ENCODE data around the gene GPR176.

The GPR176 gene

DNA sequence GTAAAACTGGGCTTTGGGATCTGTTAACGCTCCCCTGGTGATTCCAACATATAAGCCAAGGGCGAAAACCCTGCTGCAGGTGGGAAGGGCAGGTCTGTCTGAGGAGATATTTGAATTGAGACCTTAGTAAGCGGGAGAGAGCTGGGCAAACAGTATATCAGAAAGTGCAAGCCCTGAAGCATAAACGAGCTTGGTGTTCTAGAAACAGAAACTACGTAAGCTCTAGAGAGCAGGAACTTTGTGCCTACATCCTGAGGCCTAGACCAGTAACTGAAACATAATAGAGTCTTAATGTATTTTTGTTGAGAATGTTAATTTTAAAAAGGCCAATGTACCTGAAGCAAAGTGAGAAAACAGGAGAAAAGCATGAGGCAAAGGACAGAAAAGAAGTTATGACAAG, 74.5 kb downstream of the GPR176 start:
- H3K9me3 ChIP-seq (ENCODE audit: control insufficient read depth, insufficient read depth, low read length): no peaks in the 10 kb centered on the region
- no peaks in the 10 kb centered on the region; the same call in none of the 2 replicates for H3K4me1 ChIP-seq (ENCODE audit: control insufficient read depth, insufficient read depth, low read length)
- H3K27ac ChIP-seq (ENCODE audit: low read length): no peak overlapping the region
- WGBS (ENCODE audit: insufficient coverage, insufficient read length): no CpG with 5 or more reads among the region's 5 CpGs
- no peaks in the 10 kb centered on the region for H3K27me3 ChIP-seq (ENCODE audit: control insufficient read depth, insufficient read depth, low read length)
- no peak overlapping the region for H3K4me3 ChIP-seq (ENCODE audit: low read length)
- H3K36me3 ChIP-seq (ENCODE audit: control insufficient read depth, insufficient read depth, low read length): no peaks in the 10 kb centered on the region
- no peak for DNase-seq (ENCODE audit: low read depth, low spot score)

DNA sequence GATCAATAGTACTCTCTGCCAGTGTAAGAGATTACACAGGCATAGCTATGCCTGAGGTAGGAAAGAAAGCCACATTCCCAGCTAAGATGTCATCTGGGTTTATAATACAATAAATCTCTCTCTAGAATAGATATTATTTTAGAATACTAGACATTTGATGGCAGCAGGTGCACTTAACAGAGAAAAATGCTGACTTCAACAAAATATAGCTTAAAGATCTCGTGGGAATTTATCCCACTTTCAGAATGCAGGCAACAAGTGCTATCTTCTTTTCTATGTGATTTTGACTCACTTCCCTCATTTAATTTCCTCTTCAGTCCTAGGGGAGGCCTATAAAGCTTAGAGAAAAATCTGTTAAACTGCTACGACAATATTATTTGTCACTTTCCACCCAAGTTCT, 76.5 kb downstream of the GPR176 start:
- Histone ChIP-seq H3K9me3 (ENCODE audit: control insufficient read depth, insufficient read depth, low read length) (no peaks in the 10 kb centered on the region), H3K36me3 (ENCODE audit: control insufficient read depth, insufficient read depth, low read length) (no peaks in the 10 kb centered on the region), H3K27me3 (ENCODE audit: control insufficient read depth, insufficient read depth, low read length) (no peaks in the 10 kb centered on the region), H3K27ac (ENCODE audit: low read length) (no peak overlapping the region), H3K4me1 (ENCODE audit: control insufficient read depth, insufficient read depth, low read length) (no peaks in the 10 kb centered on the region; the same call in none of the 2 replicates), H3K4me3 (ENCODE audit: low read length) (no peak overlapping the region)
- no peak for DNase-seq (ENCODE audit: low read depth, low spot score)
- no CpG with 5 or more reads among the region's 2 CpGs for WGBS (ENCODE audit: insufficient coverage, insufficient read length)

DNA sequence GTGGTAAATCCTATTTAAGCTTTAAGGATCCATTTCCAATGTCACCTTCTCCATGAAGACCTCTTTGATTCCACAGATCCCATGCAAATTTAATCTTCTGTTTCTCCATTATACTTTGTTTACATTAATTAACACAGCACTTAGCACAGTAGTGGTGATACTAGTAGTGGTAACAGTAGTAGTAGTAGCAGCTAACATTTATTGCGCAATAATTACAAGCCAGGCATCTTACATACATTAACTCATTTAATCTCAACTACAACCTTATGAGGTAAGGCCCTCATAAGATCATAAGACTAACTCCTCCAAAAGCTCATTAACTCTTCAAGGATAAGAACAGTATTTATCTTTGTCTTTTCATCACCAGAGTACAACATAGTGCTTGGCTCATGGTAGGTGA, 82.6 kb downstream of the GPR176 start:
- no peak for DNase-seq (ENCODE audit: low read depth, low spot score)
- WGBS (ENCODE audit: insufficient coverage, insufficient read length): no CpG with 5 or more reads among the region's 1 CpG
- no peaks in the 10 kb centered on the region for H3K4me1 ChIP-seq (ENCODE audit: control insufficient read depth, insufficient read depth, low read length)
- H3K9me3 ChIP-seq (ENCODE audit: control insufficient read depth, insufficient read depth, low read length): no peaks in the 10 kb centered on the region
- H3K4me3 ChIP-seq (ENCODE audit: low read length): no peak overlapping the region
- no peaks in the 10 kb centered on the region for H3K27me3 ChIP-seq (ENCODE audit: control insufficient read depth, insufficient read depth, low read length)
- no peaks in the 10 kb centered on the region for H3K36me3 ChIP-seq (ENCODE audit: control insufficient read depth, insufficient read depth, low read length)
- no peak overlapping the region for H3K27ac ChIP-seq (ENCODE audit: low read length)

DNA sequence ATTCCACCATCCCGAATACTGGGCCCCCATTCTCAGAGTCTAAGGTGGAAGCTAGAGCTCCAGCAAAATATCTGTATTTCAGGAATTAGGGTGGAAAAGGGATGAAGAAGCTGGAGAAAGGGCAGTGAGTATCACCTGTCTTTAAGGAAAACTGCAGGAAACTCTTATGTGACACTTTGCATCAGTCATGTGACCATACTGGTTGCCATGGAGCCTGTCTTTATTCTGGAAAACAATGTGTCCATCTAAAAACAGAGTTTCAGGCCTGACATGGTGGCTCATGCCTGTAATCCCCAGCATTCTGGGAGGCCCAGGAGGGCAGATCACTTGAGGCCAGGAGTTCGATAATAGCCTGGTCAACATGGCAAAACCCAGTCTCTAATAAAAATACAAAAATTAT, 84.5 kb downstream of the GPR176 start:
- no peaks in the 10 kb centered on the region for H3K36me3 ChIP-seq (ENCODE audit: control insufficient read depth, insufficient read depth, low read length)
- DNase-seq (ENCODE audit: low read depth, low spot score): no peak
- WGBS (ENCODE audit: insufficient coverage, insufficient read length): no CpG with 5 or more reads among the region's 2 CpGs
- H3K9me3 ChIP-seq (ENCODE audit: control insufficient read depth, insufficient read depth, low read length): no peaks in the 10 kb centered on the region
- no peak overlapping the region for H3K4me3 ChIP-seq (ENCODE audit: low read length)
- no peaks in the 10 kb centered on the region for H3K27me3 ChIP-seq (ENCODE audit: control insufficient read depth, insufficient read depth, low read length)
- no peak overlapping the region for H3K27ac ChIP-seq (ENCODE audit: low read length)
- peaks cover 3% of the 10 kb centered on the region; the same call in 1 of the 2 replicates for H3K4me1 ChIP-seq (ENCODE audit: control insufficient read depth, insufficient read depth, low read length)

DNA sequence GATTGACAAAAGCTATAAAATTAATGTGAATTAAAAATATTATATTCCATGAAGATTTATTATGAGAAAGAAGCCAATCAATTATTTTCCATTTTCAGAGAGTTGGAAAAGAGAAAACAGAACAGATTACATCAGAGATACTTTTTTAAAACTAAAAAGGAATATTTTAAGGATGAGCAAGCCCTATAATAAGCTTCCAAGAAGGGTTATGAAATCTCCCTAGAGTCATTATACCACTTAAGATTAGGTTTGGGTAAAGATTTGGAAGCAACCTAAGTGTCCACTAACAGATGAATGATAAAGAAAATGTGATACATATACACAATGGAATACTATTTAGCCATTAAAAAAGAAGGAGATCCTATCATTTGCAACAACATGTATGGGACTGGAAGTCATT, 85.8 kb downstream of the GPR176 start:
- Histone ChIP-seq H3K27me3 (ENCODE audit: control insufficient read depth, insufficient read depth, low read length) (no peaks in the 10 kb centered on the region), H3K27ac (ENCODE audit: low read length) (no peak overlapping the region), H3K4me1 (ENCODE audit: control insufficient read depth, insufficient read depth, low read length) (peaks cover 3% of the 10 kb centered on the region; the same call in 1 of the 2 replicates), H3K36me3 (ENCODE audit: control insufficient read depth, insufficient read depth, low read length) (no peaks in the 10 kb centered on the region), H3K9me3 (ENCODE audit: control insufficient read depth, insufficient read depth, low read length) (no peaks in the 10 kb centered on the region), H3K4me3 (ENCODE audit: low read length) (no peak overlapping the region)
- DNase-seq (ENCODE audit: low read depth, low spot score): no peak

DNA sequence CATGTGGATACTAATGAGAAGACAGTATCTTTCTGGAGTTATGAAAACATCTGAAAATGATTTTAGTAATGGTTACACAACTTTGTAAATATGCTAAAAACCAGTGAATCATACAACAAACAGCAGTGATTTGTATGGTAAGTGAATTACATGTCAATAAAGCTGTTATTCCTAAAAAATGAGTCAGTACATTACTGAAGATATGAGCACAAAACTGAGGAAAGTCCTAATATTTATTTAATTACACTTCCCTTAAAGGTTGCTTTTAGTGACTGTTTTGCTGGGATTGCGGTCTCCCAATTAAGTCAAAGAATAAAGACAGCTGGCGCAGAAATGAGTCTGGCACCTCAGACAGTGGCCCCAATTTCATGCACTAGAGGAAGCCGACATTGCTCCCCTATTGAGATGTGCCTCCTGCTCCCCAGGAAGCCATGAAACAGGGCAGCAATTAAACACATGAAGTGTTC, 86.5 kb downstream of the GPR176 start:
- no peak overlapping the region for H3K4me3 ChIP-seq (ENCODE audit: low read length)
- no CpG with 5 or more reads among the region's 3 CpGs for WGBS (ENCODE audit: insufficient coverage, insufficient read length)
- H3K9me3 ChIP-seq (ENCODE audit: control insufficient read depth, insufficient read depth, low read length): no peaks in the 10 kb centered on the region
- H3K27me3 ChIP-seq (ENCODE audit: control insufficient read depth, insufficient read depth, low read length): no peaks in the 10 kb centered on the region
- no peak for DNase-seq (ENCODE audit: low read depth, low spot score)
- H3K27ac ChIP-seq (ENCODE audit: low read length): no peak overlapping the region
- H3K4me1 ChIP-seq (ENCODE audit: control insufficient read depth, insufficient read depth, low read length): peaks cover 3% of the 10 kb centered on the region; the same call in 1 of the 2 replicates
- no peaks in the 10 kb centered on the region for H3K36me3 ChIP-seq (ENCODE audit: control insufficient read depth, insufficient read depth, low read length)

DNA sequence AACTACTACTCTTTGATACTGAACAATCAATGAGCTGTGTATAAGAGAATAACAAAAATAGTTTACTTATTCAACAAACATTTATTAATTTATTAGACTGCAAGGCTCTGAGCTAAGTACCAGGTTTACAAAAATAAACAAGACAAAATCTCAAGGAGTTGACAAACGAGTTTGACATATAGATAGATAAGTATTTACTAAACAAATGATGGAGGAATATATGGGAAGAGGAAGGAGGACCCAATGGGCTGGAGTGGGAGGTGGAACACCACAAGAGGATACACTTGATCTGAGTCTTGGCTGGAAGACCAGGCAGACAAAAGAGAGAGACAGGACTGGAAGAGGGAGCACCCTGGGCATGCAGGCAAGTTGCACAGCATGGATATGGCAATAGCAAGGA, 89.9 kb downstream of the GPR176 start:
- no peak overlapping the region for H3K27ac ChIP-seq (ENCODE audit: low read length)
- no CpG with 5 or more reads among the region's 1 CpG for WGBS (ENCODE audit: insufficient coverage, insufficient read length)
- H3K9me3 ChIP-seq (ENCODE audit: control insufficient read depth, insufficient read depth, low read length): no peaks in the 10 kb centered on the region
- no peak overlapping the region for H3K4me3 ChIP-seq (ENCODE audit: low read length)
- H3K36me3 ChIP-seq (ENCODE audit: control insufficient read depth, insufficient read depth, low read length): no peaks in the 10 kb centered on the region
- DNase-seq (ENCODE audit: low read depth, low spot score): no peak
- no peaks in the 10 kb centered on the region for H3K27me3 ChIP-seq (ENCODE audit: control insufficient read depth, insufficient read depth, low read length)
- peaks cover 3% of the 10 kb centered on the region; the same call in 1 of the 2 replicates for H3K4me1 ChIP-seq (ENCODE audit: control insufficient read depth, insufficient read depth, low read length)

DNA sequence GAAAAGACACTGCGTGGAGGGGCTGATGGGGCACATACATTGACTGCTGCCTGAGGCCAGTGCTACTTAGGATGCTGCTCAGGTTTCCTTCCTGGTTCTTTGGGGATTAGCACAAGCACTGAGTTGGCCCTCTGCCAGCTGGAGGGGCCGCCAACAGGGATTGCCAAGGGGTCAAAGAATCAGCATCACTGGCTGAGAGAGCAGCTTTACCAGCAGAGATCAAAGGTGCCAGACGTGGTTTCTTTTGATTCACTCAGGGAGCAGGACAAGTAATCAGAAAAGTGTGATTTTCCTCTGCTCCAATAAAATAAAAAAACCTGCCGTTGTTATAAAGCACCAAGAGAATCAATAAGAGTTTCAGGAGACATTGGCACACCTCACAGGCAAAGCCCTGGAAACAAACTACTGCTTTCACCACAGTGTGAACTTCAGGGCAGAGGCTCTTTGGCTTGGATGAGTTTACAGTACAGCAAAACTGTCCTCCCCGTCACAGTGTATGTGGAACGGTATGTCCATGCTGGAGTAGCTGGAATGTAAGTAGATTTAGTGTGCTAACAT, 91.6 kb downstream of the GPR176 start:
- Histone ChIP-seq H3K27me3 (ENCODE audit: control insufficient read depth, insufficient read depth, low read length) (no peaks in the 10 kb centered on the region), H3K9me3 (ENCODE audit: control insufficient read depth, insufficient read depth, low read length) (no peaks in the 10 kb centered on the region), H3K4me3 (ENCODE audit: low read length) (no peak overlapping the region), H3K36me3 (ENCODE audit: control insufficient read depth, insufficient read depth, low read length) (no peaks in the 10 kb centered on the region; the same call in 1 of the 2 replicates), H3K27ac (ENCODE audit: low read length) (no peak overlapping the region), H3K4me1 (ENCODE audit: control insufficient read depth, insufficient read depth, low read length) (peaks cover 3% of the 10 kb centered on the region; the same call in 1 of the 2 replicates)
- no peak for DNase-seq (ENCODE audit: low read depth, low spot score)
- WGBS (ENCODE audit: insufficient coverage, insufficient read length): no CpG with 5 or more reads among the region's 6 CpGs

DNA sequence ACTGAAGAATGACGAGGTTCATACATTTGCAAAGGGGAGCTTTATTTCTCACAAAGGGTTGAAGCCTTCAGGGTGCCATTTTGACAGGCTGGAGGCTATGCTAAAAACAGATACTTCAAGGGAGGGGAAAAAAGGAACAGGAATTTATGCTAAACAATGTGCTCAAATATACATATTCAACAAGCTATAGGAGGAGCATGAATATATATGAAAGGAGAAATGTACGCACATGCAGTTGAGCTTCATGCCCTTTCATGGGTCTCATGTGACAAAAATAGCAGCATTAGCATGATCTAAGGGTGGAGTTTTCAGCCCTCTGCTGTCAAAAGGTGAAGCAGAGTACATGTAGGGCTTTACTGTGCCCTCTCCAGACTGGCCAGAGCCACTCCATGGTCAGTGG, 93.1 kb downstream of the GPR176 start:
- Histone ChIP-seq H3K4me3 (ENCODE audit: low read length) (no peak overlapping the region), H3K27ac (ENCODE audit: low read length) (no peak overlapping the region), H3K27me3 (ENCODE audit: control insufficient read depth, insufficient read depth, low read length) (no peaks in the 10 kb centered on the region), H3K36me3 (ENCODE audit: control insufficient read depth, insufficient read depth, low read length) (no peaks in the 10 kb centered on the region; the same call in 1 of the 2 replicates), H3K4me1 (ENCODE audit: control insufficient read depth, insufficient read depth, low read length) (peaks cover 4% of the 10 kb centered on the region; the same call in 1 of the 2 replicates), H3K9me3 (ENCODE audit: control insufficient read depth, insufficient read depth, low read length) (no peaks in the 10 kb centered on the region)
- DNase-seq (ENCODE audit: low read depth, low spot score): no peak
- no CpG with 5 or more reads among the region's 2 CpGs for WGBS (ENCODE audit: insufficient coverage, insufficient read length)

DNA sequence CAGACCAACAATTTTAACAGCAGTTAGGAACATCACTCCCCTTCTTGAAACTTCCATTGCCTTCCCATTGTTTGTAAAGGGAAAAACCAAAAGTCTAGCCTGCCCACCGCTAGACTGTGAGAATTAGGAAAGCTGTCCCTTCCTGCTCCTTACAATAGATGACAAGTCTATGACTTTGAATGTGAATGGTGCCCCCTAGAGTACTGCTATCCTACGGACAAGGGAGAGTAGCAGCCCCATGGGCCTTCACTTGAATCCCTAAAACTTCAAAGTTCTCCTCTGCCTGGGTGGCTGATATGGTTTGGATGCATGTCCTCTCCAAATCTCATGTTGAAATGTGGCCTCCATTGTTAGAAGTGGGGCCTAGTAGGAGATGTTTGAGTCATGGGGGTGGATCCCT, 96.4 kb downstream of the GPR176 start:
- H3K4me1 ChIP-seq (ENCODE audit: control insufficient read depth, insufficient read depth, low read length): peaks cover 4% of the 10 kb centered on the region; the same call in 1 of the 2 replicates
- DNase-seq (ENCODE audit: low read depth, low spot score): no peak
- no peak overlapping the region for H3K4me3 ChIP-seq (ENCODE audit: low read length)
- H3K36me3 ChIP-seq (ENCODE audit: control insufficient read depth, insufficient read depth, low read length): no peaks in the 10 kb centered on the region; the same call in 1 of the 2 replicates
- WGBS (ENCODE audit: insufficient coverage, insufficient read length): no CpG with 5 or more reads among the region's 2 CpGs
- H3K27me3 ChIP-seq (ENCODE audit: control insufficient read depth, insufficient read depth, low read length): no peaks in the 10 kb centered on the region
- no peak overlapping the region for H3K27ac ChIP-seq (ENCODE audit: low read length)
- no peaks in the 10 kb centered on the region for H3K9me3 ChIP-seq (ENCODE audit: control insufficient read depth, insufficient read depth, low read length)

DNA sequence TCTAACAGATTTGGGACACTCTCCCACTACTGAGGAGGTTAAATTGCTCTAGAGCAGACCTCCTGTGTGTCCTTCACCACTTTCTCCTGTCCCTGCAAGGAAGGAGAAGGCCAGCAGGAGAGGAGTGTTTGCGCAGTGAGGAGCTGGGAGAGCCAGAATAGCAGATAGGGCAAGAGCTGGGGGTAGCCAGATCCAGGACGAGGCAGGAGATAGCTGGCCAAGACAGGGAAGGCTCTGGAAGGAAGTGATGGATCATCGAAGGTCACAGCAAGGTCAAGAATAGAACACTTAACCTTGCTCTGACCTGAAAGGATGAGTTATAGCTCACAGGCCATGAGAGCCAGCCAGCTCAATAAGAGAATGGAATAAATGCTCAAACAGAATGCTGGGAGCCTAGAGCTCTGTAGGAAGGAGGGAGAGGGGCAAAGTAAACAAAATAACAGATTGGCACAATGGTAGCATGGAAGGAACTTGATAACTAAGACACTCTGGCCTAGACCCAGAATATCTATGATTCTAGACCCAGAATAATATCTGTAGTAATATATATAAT, 99.9 kb downstream of the GPR176 start:
- Histone ChIP-seq H3K36me3 (ENCODE audit: control insufficient read depth, insufficient read depth, low read length) (no peaks in the 10 kb centered on the region; the same call in 1 of the 2 replicates), H3K27ac (ENCODE audit: low read length) (no peak overlapping the region), H3K4me1 (ENCODE audit: control insufficient read depth, insufficient read depth, low read length) (peaks cover 4% of the 10 kb centered on the region; the same call in 1 of the 2 replicates), H3K27me3 (ENCODE audit: control insufficient read depth, insufficient read depth, low read length) (no peaks in the 10 kb centered on the region), H3K4me3 (ENCODE audit: low read length) (no peak overlapping the region), H3K9me3 (ENCODE audit: control insufficient read depth, insufficient read depth, low read length) (no peaks in the 10 kb centered on the region)
- no peak for DNase-seq (ENCODE audit: low read depth, low spot score)
- no CpG with 5 or more reads among the region's 3 CpGs for WGBS (ENCODE audit: insufficient coverage, insufficient read length)
